Osteoblast (primary cell): ENCODE measurements around the gene PBX3. TPM values are rescaled to one million over a fixed set of nuclear protein-coding genes. Genes with fewer than 3 reads are reported as not detected.
A peak's percentile ranks its signal among the peaks of the same experiment; 100 is the strongest.

Experiments
- DNase-seq: peaks from one replicate; pipeline ENCODE4 v3.0.0; 2011; ENCODE audit warnings: low spot score, mixed read lengths; ENCODE audit not compliant: insufficient read length; ENCODE audit errors: missing footprints
- H2AFZ ChIP-seq: 2 replicates; pipeline ENCODE4 v1.6.0; 2011; ENCODE audit warnings: mild to moderate bottlenecking, low read length
- H3K27ac ChIP-seq: 2 replicates; pipeline ENCODE4 v1.5.1; 2011; ENCODE audit warnings: mild to moderate bottlenecking, low read depth, low read length, moderate library complexity
- H3K27me3 ChIP-seq: 2 replicates; pipeline ENCODE4 v1.6.0; 2012; ENCODE audit warnings: mild to moderate bottlenecking, control low read depth, inconsistent platforms, low read length, moderate library complexity; ENCODE audit not compliant: insufficient read depth
- H3K36me3 ChIP-seq: 2 replicates; pipeline ENCODE4 v1.5.1; 2011; ENCODE audit warnings: mild to moderate bottlenecking, low read length, control low read depth, moderate library complexity; ENCODE audit not compliant: insufficient read depth
- H3K4me1 ChIP-seq: 2 replicates; pipeline ENCODE4 v1.5.1; 2011; ENCODE audit warnings: mild to moderate bottlenecking, low read length, control low read depth, moderate library complexity; ENCODE audit not compliant: insufficient read depth
- H3K4me2 ChIP-seq: 2 replicates; pipeline ENCODE4 v1.6.0; 2011; ENCODE audit warnings: mild to moderate bottlenecking, low read length; ENCODE audit not compliant: insufficient read depth
- H3K4me3 ChIP-seq: fragments of 200-600 bp; sonication (generic); 3 replicates; pipeline ENCODE4 v1.5.1; 2012; ENCODE audit warnings: mild to moderate bottlenecking, low read length, inconsistent platforms; ENCODE audit not compliant: insufficient read depth
- H3K79me2 ChIP-seq: 2 replicates; pipeline ENCODE4 v1.6.0; 2012; ENCODE audit warnings: mild to moderate bottlenecking, low read length, control low read depth, inconsistent platforms; ENCODE audit not compliant: insufficient read depth
- H3K9me3 ChIP-seq: 2 replicates; pipeline ENCODE4 v1.5.1; 2011; ENCODE audit warnings: low read depth, low read length, control low read depth
- H4K20me1 ChIP-seq: 2 replicates; pipeline ENCODE4 v1.6.0; 2012; ENCODE audit warnings: mild to moderate bottlenecking, low read length, control low read depth; ENCODE audit not compliant: insufficient read depth
- total RNA-seq: library from RNA; depleted of rRNA; stranded (reverse); fragments of >200 nt; gene quantifications from 2 replicates; pipeline ENCODE4 v1.2.3, GENCODE V29; 2012
- TF ChIP-seq, protein P1 (sequence below): IDR thresholded peaks from 2 replicates; pipeline ENCODE4 v1.5.1; 2011; ENCODE audit warnings: mild to moderate bottlenecking, low read depth, low read length, moderate library complexity; ENCODE audit errors: extremely low read depth

Gene PBX3
- 34.7 and 38.0 TPM in 2 replicates for total RNA-seq

DNA sequence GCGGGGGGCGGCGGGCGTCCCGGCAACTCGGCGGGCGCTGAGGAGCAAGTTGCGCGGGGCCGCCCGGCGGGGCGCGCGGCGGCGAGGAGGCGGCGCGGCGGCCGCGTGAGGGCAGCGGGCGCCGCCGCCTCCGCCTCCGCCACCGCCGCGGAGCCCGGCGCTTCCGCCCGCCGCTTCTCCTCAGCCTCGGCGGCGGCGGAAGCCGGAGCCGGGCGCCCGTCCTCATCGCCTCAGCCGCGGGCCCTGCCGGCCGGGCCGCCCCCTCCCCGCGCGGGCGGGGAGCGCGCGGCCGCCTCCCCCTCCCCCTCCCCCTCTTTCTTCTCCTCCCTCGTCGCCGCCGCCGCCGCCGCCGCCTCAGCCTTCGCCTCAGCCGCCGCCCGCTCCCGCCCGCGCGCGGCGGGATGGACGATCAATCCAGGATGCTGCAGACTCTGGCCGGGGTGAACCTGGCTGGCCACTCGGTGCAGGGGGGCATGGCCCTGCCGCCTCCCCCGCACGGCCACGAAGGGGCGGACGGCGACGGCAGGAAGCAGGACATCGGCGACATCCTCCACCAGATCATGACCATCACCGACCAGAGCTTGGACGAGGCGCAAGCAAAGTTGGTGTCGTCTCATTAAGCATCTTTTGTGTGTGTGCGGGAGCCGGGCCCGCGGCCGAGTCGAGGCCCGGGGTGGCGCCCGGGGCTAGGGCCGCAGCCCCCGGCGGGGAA is at the start of gene PBX3:
Gene PBX3 (plus strand): TSS at position 321 of the 712 bp plus-strand sequence.
- H3K27ac ChIP-seq, result peak within 1 kb of the TSS; percentile 72
- no peaks in the 10 kb centered on the region for H3K9me3 ChIP-seq
- H3K36me3 ChIP-seq, result peaks cover 4% of the 10 kb centered on the region
- H4K20me1 ChIP-seq, result no peaks in the 10 kb centered on the region
- no peaks in the 10 kb centered on the region for H3K27me3 ChIP-seq
- H3K4me3 ChIP-seq, result peak within 1 kb of the TSS; percentile 95
- TF ChIP-seq, protein P1, sequence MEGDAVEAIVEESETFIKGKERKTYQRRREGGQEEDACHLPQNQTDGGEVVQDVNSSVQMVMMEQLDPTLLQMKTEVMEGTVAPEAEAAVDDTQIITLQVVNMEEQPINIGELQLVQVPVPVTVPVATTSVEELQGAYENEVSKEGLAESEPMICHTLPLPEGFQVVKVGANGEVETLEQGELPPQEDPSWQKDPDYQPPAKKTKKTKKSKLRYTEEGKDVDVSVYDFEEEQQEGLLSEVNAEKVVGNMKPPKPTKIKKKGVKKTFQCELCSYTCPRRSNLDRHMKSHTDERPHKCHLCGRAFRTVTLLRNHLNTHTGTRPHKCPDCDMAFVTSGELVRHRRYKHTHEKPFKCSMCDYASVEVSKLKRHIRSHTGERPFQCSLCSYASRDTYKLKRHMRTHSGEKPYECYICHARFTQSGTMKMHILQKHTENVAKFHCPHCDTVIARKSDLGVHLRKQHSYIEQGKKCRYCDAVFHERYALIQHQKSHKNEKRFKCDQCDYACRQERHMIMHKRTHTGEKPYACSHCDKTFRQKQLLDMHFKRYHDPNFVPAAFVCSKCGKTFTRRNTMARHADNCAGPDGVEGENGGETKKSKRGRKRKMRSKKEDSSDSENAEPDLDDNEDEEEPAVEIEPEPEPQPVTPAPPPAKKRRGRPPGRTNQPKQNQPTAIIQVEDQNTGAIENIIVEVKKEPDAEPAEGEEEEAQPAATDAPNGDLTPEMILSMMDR, result no peak
- H3K4me1 ChIP-seq, result peaks cover 39% of the 10 kb centered on the region
- peak within 1 kb of the TSS; percentile 91 for H2AFZ ChIP-seq
- peaks cover 50% of the 10 kb centered on the region for H3K79me2 ChIP-seq
- DNase-seq, result peak; percentile 91
- H3K4me2 ChIP-seq, result peak within 1 kb of the TSS; percentile 92

DNA sequence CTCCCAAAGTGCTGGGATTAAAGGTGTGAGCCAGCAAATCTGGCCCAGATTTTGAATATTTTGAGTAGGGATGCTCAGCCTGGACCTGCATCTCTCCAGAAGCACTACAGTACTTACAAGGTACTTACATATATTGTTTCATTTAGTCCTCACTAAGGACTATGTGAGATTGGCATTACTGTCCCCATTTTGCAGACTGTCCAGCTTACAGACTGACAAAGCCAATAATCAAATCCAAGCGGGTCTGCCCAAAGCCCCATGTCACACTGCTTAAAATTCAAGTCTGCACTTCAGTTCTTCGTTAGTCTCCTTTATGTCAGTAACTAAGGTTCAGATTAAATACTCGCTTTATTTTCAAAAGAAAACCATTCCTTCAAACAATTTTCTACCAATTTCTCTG is 47.3 kb upstream of the PBX3 start:
- Histone ChIP-seq H3K4me3 (no peak overlapping the region), H3K27me3 (no peaks in the 10 kb centered on the region), H3K4me1 (peaks cover 11% of the 10 kb centered on the region), H3K4me2 (no peak overlapping the region), H3K36me3 (no peaks in the 10 kb centered on the region), H4K20me1 (peaks cover 33% of the 10 kb centered on the region), H3K27ac (no peak overlapping the region), H3K9me3 (no peaks in the 10 kb centered on the region), H2AFZ (no peak overlapping the region), H3K79me2 (peaks cover 95% of the 10 kb centered on the region)
- TF ChIP-seq, protein P1, result no peak
- no peak for DNase-seq

DNA sequence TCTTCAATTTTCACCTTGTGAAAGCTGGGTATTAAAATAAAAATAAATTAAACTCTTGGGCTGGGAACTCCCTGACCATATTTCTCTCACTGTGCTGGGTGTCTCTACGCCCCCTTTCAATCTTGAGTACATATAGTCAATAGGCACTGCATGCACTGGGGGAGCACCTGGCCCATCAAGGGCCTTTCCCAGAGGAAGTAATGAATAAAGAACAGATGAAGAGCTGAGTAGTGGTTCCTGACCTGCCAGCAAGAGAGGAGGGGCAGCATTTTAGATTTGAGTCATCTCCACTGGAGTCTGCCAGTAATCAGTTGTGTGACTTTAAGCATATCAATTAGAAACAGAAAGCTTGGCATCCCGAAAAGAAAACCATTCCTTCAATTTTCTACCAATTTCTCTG is 46.4 kb upstream of the PBX3 start:
- no peak for DNase-seq
- no peak overlapping the region for H3K4me3 ChIP-seq
- H3K4me2 ChIP-seq, result peak overlapping the region; percentile 44
- TF ChIP-seq, protein P1, result no peak
- H2AFZ ChIP-seq, result no peak overlapping the region
- no peaks in the 10 kb centered on the region for H3K27me3 ChIP-seq
- peak overlapping the region; percentile 47 for H3K27ac ChIP-seq
- no peaks in the 10 kb centered on the region for H3K9me3 ChIP-seq
- peaks cover 96% of the 10 kb centered on the region for H3K79me2 ChIP-seq
- H3K4me1 ChIP-seq, result peaks cover 13% of the 10 kb centered on the region
- H4K20me1 ChIP-seq, result peaks cover 33% of the 10 kb centered on the region
- no peaks in the 10 kb centered on the region for H3K36me3 ChIP-seq

DNA sequence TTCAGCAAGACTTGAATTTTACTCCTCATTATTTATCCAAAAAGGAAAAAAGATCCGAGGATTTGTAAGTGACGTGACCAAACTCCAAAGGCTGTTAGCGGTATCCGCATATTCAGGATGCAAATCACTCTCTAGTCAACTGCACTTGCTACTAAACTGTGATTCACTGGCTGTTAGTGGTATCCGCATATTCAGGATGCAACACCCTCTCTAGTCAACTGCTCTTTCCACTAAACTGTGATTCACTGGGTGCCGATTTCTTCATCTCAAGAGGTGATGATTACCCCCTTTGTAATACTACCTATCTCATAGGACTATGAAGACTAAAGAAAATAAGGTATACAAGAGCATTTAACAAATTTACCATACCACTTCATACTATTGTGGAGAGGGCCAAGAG is 45.8 kb upstream of the PBX3 start:
- Histone ChIP-seq H3K27me3 (no peaks in the 10 kb centered on the region), H3K4me2 (peak overlapping the region; percentile 44)
- peak; percentile 93 for DNase-seq

More for the DNA sequence above, 45.8 kb upstream of the PBX3 start:
- TF ChIP-seq, protein P1, result no peak
- Histone ChIP-seq H3K4me1 (peaks cover 19% of the 10 kb centered on the region), H3K27ac (peak overlapping the region; percentile 47), H2AFZ (no peak overlapping the region), H3K9me3 (no peaks in the 10 kb centered on the region), H3K4me3 (no peak overlapping the region), H4K20me1 (peaks cover 33% of the 10 kb centered on the region), H3K36me3 (no peaks in the 10 kb centered on the region), H3K79me2 (peaks cover 96% of the 10 kb centered on the region)
